Renal pelvis (tissue), 4 donors: Measurements from ENCODE around the gene SLC2A1. TPM values are rescaled to one million over a fixed set of nuclear protein-coding genes. Genes with fewer than 3 reads are reported as not detected.

Experiments
- DNase-seq: peaks from one replicate; pipeline ENCODE4 v3.0.0-alpha.2; 2013
- polyA plus RNA-seq, 3 donors: library from polyadenylated mRNA; unstranded; fragments of 120-200 nt; gene quantifications; one replicate each; pipeline ENCODE4 v1.2.1, GENCODE V29; 2013; ENCODE audit not compliant: insufficient read length in 3 of 3

The SLC2A1 gene
- polyA plus RNA-seq, 3 donors = 44.5 to 48.1 (median 45.5) TPM

DNA sequence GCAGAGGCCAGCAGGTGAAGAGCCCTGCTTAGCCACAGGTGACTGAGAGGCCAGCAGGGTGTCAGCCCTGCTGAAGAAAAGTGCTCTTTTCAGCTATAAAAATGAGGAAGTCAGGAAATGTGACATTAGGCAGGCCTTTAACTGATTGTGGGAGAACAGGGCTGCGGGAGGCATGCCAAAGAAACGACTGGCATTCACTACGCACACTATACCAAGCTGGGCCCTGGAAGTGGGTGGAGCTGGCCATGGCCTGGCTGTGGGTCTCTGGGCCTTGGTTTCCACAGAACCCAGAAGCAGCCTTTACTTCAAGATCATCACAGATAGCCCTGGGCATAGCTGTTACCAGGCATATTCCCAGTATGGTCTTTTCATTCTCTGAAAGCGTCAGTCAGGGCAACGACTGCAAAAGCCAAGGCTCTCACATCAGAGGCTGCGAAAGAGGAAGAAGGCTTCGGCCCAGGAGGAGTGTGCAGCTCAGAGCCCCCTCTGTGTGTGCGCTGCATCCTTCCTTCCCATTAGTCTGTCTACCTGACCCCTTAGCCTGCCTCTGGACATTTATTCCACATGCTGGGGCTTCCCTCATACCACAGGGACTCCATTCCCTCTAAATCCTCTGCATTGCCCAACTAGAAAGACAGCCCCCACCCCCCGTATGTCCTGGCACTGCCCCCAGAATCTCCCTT lies 14.3 kb downstream of the SLC2A1 start:
- DNase-seq = no peak

DNA sequence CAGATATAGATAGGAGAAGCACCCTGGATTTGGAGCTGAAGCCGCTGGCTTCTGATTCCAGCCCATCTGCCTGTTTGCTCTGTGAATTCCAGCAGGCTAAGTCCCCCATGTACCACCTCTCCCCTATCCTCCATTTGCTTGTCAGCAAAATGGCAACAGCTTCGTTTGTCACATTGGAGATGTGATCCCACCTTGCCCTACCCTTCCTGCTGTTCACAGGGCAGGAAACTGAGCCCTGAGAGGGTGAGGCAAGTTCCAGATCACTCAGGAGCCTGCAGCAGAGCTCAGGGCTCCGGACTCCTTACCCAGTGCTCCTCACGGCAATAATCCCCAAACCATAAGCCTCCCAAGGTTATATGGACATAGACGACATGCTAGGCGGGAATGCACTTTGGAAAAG lies 14.9 kb downstream of the SLC2A1 start:
- DNase-seq = no peak

DNA sequence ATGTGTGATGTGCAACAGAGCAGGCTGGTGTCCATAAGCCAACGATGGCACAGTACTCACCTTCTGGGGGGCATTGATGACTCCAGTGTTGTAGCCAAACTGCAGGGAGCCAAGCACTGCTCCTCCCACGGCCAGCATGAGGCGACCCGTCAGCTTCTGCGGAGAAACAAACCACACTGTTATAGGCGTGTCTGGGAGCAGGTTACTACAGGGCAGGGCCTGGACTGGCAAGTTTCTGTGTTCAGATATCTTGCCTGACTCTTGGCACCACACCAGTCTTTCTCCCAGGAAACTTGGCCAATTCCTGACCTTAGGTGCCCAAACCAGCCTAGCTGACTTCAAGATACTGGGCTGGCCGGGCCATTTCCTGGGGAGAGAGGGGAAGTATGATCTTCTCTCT lies 15.5 kb downstream of the SLC2A1 start:
- no peak for DNase-seq

DNA sequence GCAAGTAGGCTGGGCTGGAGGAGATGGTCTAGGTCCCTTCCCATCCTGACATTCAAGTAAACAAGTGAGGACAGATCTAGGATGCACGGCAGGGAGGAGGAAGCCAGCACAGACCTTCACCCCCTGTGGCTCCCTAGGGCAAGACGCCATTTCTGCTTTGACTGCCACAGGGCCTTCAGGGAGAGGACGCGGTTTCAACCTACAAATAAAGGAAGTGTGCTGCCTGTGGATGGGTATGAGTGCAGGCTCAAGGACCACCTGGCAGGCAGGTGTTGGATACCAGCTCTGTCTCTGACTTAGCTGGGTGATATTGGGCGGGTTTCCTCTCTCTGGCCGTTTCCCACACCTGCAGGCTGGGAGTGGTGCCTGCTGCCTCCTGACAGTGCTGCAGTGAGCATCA lies 16.2 kb downstream of the SLC2A1 start:
- no peak for DNase-seq

DNA sequence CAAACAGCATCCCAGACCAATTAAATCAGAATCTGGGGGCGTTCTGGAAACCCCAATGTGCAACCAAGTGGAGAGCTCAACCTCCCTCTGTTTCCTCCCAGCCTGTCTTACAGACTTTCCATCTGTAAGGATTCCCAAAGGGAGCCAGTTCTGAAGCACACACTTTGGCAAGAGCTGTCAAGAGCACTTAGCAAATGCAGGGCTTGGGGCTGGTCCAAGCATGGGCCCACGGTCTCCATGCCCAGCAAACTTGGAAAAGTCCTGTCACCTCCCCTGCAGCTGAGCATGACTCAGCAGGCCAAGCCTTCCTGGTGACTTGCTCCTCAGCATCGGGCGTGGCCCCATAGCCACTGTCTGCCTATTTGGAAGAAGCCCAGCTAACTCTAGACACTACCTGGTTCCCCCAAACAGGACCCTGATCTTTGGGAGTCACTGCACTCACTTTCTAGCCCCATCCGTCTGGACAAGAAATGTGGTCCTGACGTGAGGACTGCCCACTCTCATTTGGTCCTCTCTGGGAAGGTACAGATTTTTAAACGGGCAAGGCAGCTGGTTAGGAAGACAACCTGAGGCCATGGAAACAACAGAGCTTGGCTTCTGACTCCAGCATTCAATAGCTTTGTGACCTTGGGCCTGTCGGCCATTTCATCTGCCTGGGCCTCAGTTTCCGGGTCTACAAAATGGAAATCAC lies 16.9 kb downstream of the SLC2A1 start:
- no peak for DNase-seq

DNA sequence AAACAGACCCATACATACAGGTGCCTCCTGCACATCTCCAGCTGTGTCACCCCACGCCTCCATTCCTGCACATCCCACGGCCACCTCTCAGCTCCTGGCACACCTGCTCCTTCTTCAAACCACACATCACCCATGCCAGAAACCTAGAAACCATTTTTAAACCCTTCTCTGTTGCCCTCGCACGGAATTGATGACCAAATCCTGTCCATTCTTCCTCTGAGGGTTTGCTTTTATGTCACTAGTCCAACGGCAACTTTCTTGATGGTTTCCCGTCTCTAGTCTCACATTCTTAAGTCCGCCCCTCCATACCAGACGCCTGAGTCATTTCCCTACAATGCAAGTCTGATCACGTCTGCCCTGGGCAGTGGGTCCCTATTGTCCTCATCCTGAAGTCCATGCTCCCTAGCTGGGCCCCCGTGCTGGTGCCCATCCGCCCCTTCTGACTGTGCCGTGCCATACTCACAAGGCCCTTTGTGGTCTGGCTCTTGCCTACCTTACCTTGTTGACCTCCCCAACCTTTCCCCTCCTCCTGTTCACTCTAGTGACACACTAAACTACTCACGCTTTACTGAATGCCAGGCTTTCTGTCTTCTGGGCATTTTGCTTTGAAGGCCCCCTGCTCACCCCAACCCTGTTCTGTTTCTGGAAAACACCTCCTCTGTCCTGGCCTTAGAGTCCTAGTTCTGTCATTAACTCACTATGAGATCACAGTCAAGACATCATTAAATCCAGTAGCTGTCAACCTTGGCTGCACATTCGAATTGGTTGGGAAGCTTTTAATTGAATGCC lies 17.6 kb downstream of the SLC2A1 start:
- no peak for DNase-seq

DNA sequence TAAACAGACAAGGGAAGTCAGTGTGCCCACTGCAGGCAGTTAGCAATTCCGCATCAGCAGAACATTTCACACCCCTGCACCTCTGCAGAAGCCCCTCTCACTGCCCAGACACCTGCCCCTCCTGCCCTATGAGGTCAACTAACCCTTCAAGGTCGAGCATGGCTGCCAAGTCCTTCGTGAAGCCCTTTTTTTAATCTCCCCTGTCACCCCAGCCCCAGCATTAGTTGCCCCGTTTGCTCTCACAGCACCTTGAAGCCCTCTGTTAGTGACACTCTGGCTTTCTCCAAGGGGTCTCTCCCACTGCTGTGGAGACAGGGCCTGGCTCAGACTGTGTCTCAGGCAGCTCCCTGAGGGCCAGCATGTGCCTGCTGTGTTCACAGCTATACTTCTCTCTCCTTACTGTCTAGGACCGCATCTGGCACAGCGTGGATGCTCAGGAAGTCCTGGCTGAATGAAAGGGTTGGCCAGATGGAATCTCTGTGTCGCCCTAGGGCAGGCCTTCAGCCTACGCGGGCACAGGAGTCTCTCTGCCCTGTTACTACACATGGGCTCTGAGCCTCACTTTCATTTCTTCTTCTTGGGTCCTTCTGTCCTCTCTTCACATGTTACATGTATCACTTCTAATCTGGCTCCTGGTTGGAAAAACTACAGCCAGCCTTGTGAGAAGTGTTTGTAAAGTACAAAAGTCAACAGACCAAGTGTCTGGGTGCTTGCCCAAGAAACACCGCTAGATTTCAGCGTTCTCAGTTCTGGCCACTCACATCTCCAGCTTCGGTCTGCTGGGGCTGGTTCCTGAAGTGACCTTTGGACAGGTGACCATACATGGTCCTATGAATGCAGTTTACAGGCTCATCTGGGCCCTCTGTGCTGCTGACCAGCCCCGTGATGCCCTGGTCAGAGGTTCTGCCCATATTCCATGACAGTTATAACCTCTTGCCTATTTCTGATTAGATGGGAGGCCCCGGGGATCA lies 19.7 kb downstream of the SLC2A1 start:
- no peak for DNase-seq

DNA sequence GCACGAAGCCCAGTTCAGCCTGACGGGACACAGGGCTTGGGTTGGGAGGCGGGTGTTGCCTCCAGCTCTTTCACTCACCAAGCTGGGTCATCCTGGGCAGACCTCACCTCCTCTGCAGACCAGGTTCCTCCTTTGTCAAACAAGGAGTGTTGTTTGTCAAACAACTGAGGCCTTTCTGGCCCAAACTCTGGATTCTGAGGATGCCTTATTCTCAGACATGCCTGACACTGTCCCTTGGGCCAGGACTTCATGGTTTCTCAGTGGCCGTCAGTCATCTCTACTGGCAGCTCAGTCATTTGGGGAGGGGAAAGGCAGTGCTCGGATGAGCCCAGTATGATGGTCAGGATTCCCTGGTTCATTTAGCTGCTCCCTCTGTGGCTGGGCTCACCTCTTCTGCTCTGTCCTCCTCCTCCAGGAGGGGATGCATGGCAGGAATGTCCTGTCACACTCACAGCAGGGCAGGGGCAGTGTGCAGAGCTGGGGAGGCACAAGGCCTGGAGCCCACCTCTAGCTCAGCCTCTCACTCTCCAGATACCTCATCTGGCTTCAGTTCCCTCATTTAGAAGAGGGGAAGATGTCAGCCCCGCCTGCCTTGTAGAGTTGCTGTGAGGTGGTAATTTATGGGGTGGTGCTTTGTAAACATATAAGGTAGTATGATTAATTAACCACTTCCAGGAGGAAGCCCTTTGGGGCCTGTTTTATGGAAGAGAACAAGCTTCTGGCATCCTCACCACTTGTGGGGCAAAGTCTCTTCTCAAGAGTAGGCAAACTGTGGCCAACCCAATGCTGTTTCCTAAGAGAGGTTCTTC lies 20.6 kb downstream of the SLC2A1 start:
- no peak for DNase-seq

DNA sequence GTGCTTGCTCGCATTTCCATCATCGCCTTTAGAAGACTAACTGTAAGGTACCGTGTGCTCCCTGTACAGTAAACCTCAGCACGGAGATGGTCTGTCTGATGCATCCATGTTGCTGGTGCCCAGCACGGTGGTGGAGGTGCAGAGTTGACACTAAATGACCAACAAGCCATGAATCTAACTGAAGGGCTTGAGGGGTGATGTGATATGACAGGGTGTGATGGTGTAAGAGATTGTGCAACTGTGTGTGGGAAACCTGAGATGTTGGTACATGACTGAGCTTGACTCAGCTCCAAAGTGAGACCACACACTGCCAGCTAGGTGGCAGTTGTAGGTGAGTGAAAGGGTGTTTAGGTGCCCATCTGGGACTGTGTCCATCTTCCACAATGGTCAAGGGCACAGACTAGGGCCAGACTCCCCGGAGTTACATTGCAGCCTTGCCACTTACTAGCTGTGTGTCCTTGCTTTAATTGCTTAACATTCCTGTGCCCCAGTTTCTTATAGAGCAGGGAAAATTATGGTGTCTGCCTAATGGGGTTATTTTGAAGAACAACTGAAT lies 21.4 kb downstream of the SLC2A1 start:
- DNase-seq = no peak

DNA sequence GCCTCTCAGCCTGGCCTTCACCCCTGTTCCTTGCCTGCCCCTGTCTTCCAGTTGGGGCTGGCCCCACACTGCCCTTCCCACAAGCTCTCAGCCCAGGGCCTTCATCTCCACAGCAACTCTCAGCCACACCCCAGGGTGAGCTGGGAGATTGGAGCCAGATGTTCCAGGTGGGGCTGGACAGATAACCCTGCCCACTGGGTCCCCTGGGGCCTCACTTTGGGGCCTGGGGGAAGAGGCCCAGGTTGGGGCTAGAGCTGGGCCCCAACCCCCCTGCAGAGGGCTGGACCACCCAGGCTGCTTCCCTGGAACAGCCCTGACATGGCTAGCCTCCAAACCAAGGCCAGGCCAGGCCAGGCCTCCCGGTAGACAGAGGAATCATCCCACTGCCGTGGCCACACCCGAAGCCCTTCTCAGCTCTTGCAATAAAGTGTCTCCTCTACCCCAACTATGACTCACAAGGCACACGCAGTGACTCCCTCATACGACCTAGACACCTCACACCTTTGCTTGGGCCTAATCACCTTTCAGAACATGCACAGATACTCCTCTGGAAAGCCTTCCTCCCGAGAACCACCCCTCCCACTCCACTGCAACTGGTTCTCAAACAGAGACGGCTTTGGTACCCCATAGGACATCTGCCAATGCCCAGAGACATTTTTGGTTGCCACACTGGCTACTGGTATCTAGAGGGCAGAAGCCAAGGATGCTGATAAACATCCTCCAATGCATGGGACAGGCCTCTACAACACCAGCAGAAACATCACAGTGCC lies 22.2 kb downstream of the SLC2A1 start:
- no peak for DNase-seq

DNA sequence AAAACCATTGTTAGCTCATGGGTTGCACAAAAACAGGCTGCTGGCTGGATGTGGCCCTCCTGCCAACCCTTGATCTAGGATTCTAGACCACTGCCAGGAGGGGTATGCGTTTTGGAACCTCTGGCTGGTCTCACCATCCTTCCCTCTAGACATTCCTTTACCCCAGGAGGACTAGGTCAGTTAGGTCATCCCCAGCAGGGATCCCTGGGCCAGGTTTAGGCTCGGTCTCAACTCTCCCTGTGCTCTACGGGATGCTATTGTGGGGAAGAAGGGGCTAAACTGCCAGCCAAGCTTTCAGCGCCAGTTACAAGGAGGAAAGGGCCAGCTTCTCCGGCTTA lies 22.7 kb downstream of the SLC2A1 start:
- no peak for DNase-seq

DNA sequence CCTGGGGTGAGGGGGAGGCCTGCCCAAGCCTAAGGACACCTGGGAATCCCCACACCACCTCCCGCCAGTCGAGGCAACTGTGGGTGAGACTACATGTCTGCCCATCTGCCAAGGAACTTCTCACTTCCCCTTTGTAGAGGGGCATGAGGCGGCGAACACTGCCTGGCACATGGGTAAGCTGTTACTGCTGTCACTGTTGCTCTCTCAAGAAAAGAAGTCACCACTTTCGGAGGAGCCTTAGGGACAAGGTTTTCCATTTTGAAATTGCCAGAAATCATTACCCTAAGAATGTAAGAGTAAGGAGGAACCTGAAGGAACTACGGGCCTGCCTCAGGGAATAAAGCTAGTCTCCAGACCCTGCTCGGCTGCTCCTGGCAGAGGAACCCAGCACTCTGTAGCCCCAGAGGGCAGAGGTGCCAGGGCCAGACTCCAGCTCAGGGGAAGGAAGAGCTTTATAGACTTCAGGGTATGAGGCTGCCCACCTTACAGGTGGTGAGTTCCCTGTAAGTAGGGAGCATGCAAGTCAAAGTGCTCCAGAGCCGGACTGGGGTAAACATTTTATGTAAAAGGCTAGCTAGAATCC lies 23.3 kb downstream of the SLC2A1 start:
- DNase-seq = no peak

DNA sequence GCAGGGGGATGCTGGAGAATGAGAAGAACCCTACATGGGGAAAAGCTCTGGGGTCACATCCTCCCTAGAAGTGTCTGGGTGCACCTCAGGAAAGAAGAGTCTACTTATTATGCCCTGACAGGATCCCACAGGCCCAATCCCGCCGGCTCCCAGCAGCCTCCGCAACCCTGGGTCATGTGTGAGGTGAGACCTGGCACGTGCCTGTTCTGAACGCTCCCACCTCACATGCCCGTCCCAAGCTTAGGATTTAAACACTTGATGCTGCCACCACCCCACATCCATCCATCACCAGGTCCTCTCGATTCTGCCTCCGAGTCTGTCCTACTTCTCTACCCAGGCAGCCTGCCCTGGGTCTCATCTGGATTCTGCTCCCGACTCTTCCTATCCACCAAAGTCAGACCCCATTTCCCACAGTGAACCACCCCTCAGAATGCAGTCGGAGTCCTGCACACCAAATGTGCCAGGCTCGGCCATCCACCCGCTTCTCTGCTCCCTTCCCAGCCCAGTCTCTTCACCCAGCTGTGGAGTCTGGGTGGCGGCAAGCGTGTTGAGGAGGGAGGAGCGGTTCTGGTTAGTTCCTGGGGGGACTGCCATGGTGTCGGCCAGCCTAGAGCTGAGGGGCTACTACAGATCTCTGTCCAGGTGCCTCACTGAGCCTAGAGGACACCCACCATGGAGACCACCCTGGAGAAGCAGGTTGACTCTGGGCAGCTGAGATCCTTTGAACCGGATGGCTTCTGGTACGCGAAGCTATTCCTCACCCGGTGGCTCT lies 23.9 kb downstream of the SLC2A1 start:
- DNase-seq = no peak

DNA sequence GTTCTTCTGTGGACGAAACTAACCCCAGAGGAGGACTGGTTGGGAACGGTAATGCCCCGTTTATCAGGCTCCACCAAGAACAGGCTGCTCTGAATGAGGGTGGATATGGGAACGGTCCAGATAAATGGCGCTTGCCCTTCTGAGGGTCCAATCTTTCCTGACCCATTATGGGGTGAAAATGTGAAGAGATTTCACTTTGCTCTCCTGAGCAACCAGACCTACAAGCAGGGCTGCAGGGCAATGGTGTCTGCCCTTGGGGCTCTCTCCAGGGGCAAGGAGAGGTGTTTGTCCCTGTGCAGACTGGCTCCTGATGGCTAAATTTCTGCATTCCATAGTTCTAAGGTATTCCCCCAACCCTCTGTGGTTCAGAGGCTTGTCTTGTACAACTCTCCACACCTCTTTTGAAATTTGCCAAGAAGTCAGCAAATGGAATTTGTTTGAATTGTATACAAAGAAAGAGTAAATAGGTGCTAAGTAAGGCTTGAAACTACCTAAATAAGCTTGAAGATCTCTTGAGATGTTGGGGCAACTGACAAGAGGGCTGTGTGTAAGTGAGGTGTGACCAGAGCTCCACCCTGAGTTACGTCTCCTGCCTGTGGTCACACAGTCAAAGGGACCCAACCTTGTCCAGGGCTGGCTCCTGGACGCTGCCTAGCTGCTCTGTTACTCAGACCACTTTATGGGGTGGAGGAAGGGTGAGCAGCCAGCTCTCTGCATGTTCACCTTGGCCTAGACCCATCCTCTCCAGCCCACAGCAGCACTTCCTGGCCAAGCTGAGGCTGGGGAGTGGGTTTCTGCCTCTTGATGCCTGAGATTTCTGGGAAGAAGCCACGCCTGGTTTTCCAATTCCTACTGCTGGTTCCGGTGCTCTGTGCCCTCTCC lies 24.8 kb downstream of the SLC2A1 start:
- DNase-seq = no peak

DNA sequence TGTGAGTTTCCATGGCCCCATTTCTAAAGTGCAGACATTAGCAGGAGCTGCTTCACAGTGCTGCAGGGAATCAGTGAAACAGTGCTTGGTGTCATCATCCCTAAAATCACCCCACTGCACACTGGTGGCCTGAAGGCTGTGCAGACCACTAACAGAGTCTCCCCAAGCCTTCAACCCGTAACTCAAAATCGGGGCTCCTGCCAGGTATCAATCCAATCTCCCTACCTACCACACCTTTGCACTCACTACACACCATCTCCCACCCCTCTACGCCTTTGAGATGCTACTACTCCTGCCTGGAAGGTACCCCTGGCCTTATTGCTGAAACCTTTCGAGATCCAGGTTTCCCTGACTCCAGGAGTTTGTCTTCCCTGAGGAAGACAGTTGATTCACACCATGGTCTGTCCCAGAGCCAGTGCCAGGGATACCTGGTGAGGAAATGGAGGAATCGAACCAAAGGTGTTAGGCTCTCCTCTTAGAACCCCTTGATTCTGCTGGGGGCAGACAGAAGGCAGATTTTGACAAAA lies 25.5 kb downstream of the SLC2A1 start:
- no peak for DNase-seq

DNA sequence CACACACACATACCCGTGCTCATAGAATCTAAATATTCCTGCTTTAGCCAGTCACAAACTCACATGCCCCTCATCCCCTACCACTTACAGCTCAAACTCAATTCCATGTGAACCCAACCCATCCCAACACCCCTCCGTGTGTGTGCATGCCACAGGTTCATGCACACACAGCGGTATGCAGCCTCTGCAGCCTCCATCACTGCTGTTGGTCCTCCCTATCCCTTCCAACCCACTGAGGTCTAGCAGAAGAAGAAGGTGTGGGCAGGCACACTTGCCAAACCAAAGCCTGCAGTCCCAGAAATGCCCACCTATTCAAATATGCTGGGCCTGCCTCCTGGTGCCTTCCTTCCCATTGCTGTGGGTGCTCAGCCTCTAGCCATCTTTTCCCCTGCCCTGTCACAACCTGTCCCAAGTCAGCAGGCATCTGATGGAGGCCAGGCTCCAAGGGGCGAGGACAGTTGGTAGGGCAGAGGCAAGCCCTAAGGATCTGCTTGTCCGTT lies 26.2 kb downstream of the SLC2A1 start:
- DNase-seq = no peak

DNA sequence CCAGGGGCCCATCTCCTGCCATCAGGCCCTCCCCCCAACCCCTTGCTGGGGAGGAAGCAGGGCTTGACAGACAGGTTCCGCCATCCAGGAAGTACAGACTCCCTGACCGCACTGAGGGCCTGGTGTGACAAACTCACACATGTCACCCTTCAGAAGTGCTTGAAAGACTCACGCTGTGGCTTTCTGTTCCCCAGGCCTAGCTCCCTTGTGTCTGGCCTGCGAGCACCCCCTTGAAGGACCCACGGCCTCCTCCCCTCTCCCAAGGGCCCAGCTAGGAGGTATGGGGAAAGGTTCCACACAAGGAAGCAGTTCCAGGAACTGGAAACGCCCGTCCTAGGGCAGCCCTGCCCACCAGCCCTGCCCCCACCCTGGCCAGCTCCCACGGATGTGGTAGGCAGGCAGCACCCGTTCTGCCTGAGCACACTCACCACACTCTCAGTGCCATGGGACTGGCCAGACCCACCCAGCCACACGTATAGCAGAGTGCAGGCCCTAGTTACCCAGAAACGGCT lies 26.7 kb downstream of the SLC2A1 start:
- peak; percentile 34 for DNase-seq
